Subcutaneous preadipocyte (primary cell): ENCODE data around the gene ZNF683. TPM values are rescaled to one million over a fixed set of nuclear protein-coding genes. Genes with fewer than 3 reads are reported as not detected.

Experiments used
- total RNA-seq: library from RNA; depleted of rRNA; stranded (reverse); fragments of >200 nt; gene quantifications from 2 replicates; pipeline ENCODE4 v1.2.3, GENCODE V29; 2012

The ZNF683 gene
- not detected in 2 replicates for total RNA-seq

GRCh38 chr1:26372611-26373010, at the start of gene ZNF683:
ZNF683 (minus strand) TSS chr1:26372750; CDS start chr1:26368571, 4,179 bp downstream.

DNA sequence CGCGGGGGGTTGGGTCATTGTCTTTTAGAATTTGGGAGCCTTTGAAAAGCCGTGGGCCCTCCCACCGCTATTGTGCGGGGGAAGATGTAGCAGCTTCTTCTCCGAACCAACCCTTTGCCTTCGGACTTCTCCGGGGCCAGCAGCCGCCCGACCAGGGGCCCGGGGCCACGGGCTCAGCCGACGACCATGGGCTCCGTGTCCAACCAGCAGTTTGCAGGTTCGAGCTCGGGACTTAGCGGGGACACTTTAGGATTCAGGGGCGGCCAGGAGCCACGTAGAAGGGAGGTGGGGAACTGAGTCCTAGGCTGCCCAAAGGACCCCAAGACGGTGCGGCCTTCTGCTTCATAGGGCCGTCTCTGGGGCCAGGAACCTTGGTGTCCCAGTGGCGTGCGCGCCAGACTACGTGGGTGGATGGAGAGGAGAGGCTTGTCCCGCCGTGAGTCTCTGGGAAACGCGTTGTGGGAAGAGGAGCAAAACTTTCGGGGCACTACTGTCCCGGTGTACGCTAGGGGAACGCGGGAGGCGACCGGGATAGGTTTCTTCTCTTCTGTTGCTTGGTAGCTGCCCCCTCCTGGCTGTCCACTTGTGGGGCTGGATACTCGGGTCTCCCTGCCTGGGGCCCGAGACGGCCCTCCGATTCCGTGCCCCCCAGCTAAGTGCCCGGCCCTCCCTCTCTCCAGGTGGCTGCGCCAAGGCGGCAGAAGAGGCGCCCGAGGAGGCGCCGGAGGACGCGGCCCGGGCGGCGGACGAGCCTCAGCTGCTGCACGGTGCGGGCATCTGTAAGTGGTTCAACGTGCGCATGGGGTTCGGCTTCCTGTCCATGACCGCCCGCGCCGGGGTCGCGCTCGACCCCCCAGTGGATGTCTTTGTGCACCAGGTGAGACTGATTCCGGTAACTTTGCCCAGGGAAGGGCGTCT, 38.4 kb upstream of the ZNF683 start, which contains the start of gene LIN28A:
TSS of gene LIN28A (plus strand) at position 112 of the 918 bp plus-strand sequence. CDS start at position 187, 75 bp downstream.

GRCh38 chr1:26353976-26354820, 18.4 kb downstream of the ZNF683 start, which contains the start of gene CRYBG2:
CRYBG2 (minus strand) TSS chr1:26354130; CDS start chr1:26346657, 7,473 bp downstream.

GRCh38 chr1:26317612-26318337, 54.8 kb downstream of the ZNF683 start, which contains the start of gene CD52:
CD52 (plus strand) TSS chr1:26317958; CDS start chr1:26318018, 60 bp downstream.

Other genes with a start within 250 kb of the ZNF683 start
- not detected in 2 replicates for gene FAM110D, start 213.7 kb downstream of the ZNF683 start, total RNA-seq
- not detected in 2 replicates for gene C1orf232, start 203.8 kb downstream of the ZNF683 start, total RNA-seq
- gene ZNF593, start 202.8 kb downstream of the ZNF683 start, total RNA-seq, result 23.7 and 37.5 TPM in 2 replicates
- under 0.01 TPM in 1 of 2 replicates, not detected in the other for gene ZNF593OS, start 200.9 kb downstream of the ZNF683 start, total RNA-seq
- under 0.01 TPM in 1 of 2 replicates, not detected in the other for gene CNKSR1, start 195.3 kb downstream of the ZNF683 start, total RNA-seq
- gene CATSPER4, start 182.1 kb downstream of the ZNF683 start, total RNA-seq, result not detected in 2 replicates
- gene CEP85, start 138.6 kb downstream of the ZNF683 start, total RNA-seq, result 6.6 and 15.6 TPM in 2 replicates
- 66.3 and 69.1 TPM in 2 replicates for gene SH3BGRL3, start 92.7 kb downstream of the ZNF683 start, total RNA-seq
- gene UBXN11, start 66.1 kb downstream of the ZNF683 start, total RNA-seq, result 6.5 and 8.8 TPM in 2 replicates
- gene CD52, start 54.8 kb downstream of the ZNF683 start, total RNA-seq, result 0.98 TPM in 1 of 2 replicates, not detected in the other
- not detected in 2 replicates for gene CRYBG2, start 18.6 kb downstream of the ZNF683 start, total RNA-seq
- not detected in 2 replicates for gene LIN28A, start 38.1 kb upstream of the ZNF683 start, total RNA-seq
- 49.6 and 49.9 TPM in 2 replicates for gene DHDDS, start 59.6 kb upstream of the ZNF683 start, total RNA-seq
- gene HMGN2, start 99.7 kb upstream of the ZNF683 start, total RNA-seq, result 273 and 293 TPM in 2 replicates
- gene RPS6KA1, start 157.0 kb upstream of the ZNF683 start, total RNA-seq, result 3.7 and 7.0 TPM in 2 replicates